ENCODE results near the gene UFC1. TPM values are rescaled to one million over a fixed set of nuclear protein-coding genes. Genes with fewer than 3 reads are reported as not detected.

UFC1 gene
- total RNA-seq, 1 experiment from 2014 or later: 63.7 TPM

- BruUV-seq (replicated peaks): no TSS peak
- no peaks in the 10 kb centered on the region for H3K9me2 ChIP-seq (ENCODE audit: insufficient read depth)
- H3K4me2 ChIP-seq (ENCODE audit: low read length): no peak overlapping the region
- RAD21 ChIA-PET (ENCODE audit: low non-redundant PET in 1 of 2, low total read pairs in 2 of 2, uncharacterized antibody in 2 of 2, unreplicated experiment in 2 of 2): no interaction called here
- CTCF ChIA-PET: no interaction called here
- no peak overlapping the region for H3K27ac ChIP-seq (ENCODE audit: low read depth, low read length)
- TF ChIP-seq RAD21 (IDR thresholded peaks at IDR 0.05; ENCODE audit: low read depth) (no peak), ZBTB33 (IDR thresholded peaks at IDR 0.05; ENCODE audit: extremely low read depth, insufficient replicate concordance, low read length) (no peak), ZFX (IDR thresholded peaks at IDR 0.05) (no peak), JUND (IDR thresholded peaks at IDR 0.05) (no peak), YY1 (IDR thresholded peaks at IDR 0.05; ENCODE audit: extremely low read depth, insufficient replicate concordance, low read depth, low read length) (no peak), POLR2A (IDR thresholded peaks at IDR 0.05; ENCODE audit: borderline replicate concordance, extremely low read depth, insufficient read depth, insufficient read length) (no peak), ELF1 (IDR thresholded peaks at IDR 0.05; ENCODE audit: borderline replicate concordance, low read depth) (no peak), CBX3 (IDR thresholded peaks at IDR 0.05; ENCODE audit: low read depth) (no peak), SRF (IDR thresholded peaks at IDR 0.05; ENCODE audit: low read depth) (no peak), EGR1 (IDR thresholded peaks at IDR 0.05; ENCODE audit: low read depth) (no peak), SIN3A (IDR thresholded peaks at IDR 0.05; ENCODE audit: low read depth) (no peak), EZH2phosphoT487 (IDR thresholded peaks at IDR 0.05; ENCODE audit: borderline replicate concordance) (no peak), MAX (IDR thresholded peaks at IDR 0.05) (no peak), CEBPB (IDR thresholded peaks at IDR 0.05; ENCODE audit: low read depth) (no peak), CTCF (IDR thresholded peaks at IDR 0.05 in 2 of 3, conservative IDR thresholded peaks at IDR 0.05 in 1 of 3; ENCODE audit: borderline replicate concordance in 1 of 3, insufficient read depth in 1 of 3, low read depth in 2 of 3, low read length in 2 of 3) (no peak), ZNF274 (IDR thresholded peaks at IDR 0.05; ENCODE audit: low read depth, low read length) (no peak), EZH2 (IDR thresholded peaks at IDR 0.05) (no peak)
- DNase-seq (ENCODE audit: low read depth, low spot score) (no peak), ATAC-seq (no peak)
- H3K36me3 ChIP-seq (ENCODE audit: control insufficient read depth in 1 of 2, insufficient read depth in 2 of 2, low read length in 2 of 2): peaks cover 8 to 26% of the 10 kb centered on the region in 2 experiments; a peak in 2 of 4 replicates
- H2AFZ ChIP-seq (ENCODE audit: low read depth, low read length, poor library complexity, severe bottlenecking): no peak overlapping the region
- intact Hi-C loops (cut with micrococcal nuclease): no loop called here
- POLR2A ChIA-PET: no interaction called here
- H3K27me3 ChIP-seq (ENCODE audit: insufficient read depth, low read length): no peaks in the 10 kb centered on the region
- H3K9ac ChIP-seq (ENCODE audit: low read length): no peak overlapping the region
- H3K9me3 ChIP-seq (ENCODE audit: control insufficient read depth in 1 of 2, insufficient read depth in 1 of 2, low read depth in 1 of 2, low read length in 2 of 2): no peaks in the 10 kb centered on the region
- H3K4me3 ChIP-seq (replicated peaks in 1 of 2; ENCODE audit: low read depth in 1 of 2, low read length in 2 of 2): no peak overlapping the region
- peaks cover 11% of the 10 kb centered on the region; the same call in 1 of the 2 replicates for H3K79me2 ChIP-seq (ENCODE audit: insufficient read depth, low read length)
- no peaks in the 10 kb centered on the region for H4K20me1 ChIP-seq (ENCODE audit: insufficient read depth)
- peaks cover 8 to 36% of the 10 kb centered on the region in 2 experiments; a peak in 3 of 4 replicates for H3K4me1 ChIP-seq (ENCODE audit: control insufficient read depth in 1 of 2, insufficient read depth in 2 of 2, low read length in 2 of 2)
Observed at GRCh38 chr1:161161652-161162051, 7.9 kb downstream of the UFC1 start.
